NCI-H187 treated with DMSO at 0.1 percent for 48 hours (cell line): ENCODE measurements around the gene LSM10.

ENCODE experiments used
- DNase-seq: peaks from one replicate; lab custom pipeline; 2025; lab: John Stamatoyannopoulos, UW

The LSM10 gene

GRCh38 chr1:36397378-36398230 is at the start of gene LSM10:
LSM10 (minus strand) TSS chr1:36397908; CDS start chr1:36394129, 3,779 bp downstream.
- DNase-seq, result peak; percentile 77

GRCh38 chr1:36447450-36447849 is 49.7 kb upstream of the LSM10 start:
- DNase-seq, result no peak

GRCh38 chr1:36446746-36447145 is 49.0 kb upstream of the LSM10 start:
- no peak for DNase-seq

DNA sequence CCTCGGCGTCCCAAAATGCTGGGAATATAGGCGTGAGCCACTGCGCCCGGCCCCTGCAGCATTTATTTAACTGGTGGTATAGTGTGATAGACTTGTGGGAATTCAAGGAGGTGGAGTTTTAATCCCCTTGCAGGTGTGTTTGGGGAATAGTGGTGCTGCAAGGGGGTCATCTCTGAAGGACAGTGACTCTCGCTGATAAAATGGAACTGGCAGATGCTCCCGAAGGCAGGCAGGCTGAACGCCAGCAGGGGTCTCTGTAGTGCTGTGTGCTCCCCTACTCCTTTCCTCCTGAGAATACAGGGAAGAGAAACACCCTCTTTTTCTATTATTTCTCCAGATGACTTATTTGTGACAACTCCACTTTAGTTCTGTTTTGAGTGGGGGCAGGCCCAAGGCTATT is 48.6 kb upstream of the LSM10 start:
- peak; percentile 18 for DNase-seq

- no peak for DNase-seq
Measured at GRCh38 chr1:36443297-36443696, 45.6 kb upstream of the LSM10 start.

DNA sequence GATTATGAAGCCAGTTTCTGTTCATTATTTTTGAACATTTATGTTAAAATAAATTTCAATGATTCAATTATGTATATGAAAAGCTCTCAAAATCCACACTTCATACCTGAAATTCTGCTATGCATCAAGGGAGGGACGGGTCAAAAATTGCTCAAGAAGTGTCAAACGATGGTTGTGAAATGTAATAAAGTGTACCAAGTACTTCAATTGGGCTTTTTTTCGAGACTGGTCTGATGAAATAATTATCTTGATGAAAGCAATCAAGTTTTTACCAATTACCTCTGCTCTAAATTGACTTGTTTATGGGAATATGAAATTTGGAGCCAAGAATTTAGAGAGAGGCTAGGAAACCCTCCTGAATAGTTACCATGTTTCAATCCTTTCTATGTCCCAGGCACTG is 44.6 kb upstream of the LSM10 start:
- no peak for DNase-seq

DNA sequence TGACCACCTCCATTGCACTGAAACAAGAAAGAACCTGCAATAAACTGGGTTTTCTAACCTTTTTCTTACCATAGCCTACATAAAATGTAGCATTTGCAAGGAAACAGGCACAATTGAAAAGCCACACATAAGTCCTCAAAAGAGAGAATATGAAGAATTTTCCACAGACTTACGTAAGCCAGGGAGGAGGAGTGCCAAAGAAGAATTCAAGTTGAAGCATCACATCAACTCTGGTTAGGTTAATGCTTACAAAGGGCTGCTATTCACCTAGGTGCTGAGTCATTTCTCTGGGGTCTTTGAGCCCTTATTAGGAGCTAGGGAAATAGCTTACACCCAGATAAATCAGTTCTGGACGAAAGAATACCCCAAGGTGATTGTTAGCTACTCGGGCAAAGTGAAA is 42.9 kb upstream of the LSM10 start:
- DNase-seq, result no peak

GRCh38 chr1:36440044-36440443 is 42.3 kb upstream of the LSM10 start:
- no peak for DNase-seq

DNA sequence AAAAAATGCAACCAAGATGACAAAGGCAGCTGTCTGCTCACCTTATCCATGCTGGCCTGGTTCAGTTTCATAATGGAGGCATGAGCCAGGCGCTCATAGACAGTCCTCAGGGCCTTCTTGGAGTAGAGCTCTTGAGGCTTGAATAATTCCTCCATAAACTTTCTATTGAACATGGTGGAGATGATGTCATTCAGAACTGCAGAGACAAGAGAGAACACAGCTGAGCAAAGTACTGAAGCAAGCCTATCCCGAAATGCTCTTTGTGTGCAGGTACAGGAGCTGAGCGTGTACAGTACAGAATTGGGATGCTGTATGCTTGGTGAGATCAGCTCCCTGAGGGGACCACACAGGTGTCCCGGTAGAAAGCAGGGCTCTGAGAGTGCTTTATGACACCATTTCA is 41.0 kb upstream of the LSM10 start:
- no peak for DNase-seq

- no peak for DNase-seq
Measured at GRCh38 chr1:36436821-36437220, 39.1 kb upstream of the LSM10 start.

- no peak for DNase-seq
Measured at GRCh38 chr1:36433102-36433501, 35.4 kb upstream of the LSM10 start.

DNA sequence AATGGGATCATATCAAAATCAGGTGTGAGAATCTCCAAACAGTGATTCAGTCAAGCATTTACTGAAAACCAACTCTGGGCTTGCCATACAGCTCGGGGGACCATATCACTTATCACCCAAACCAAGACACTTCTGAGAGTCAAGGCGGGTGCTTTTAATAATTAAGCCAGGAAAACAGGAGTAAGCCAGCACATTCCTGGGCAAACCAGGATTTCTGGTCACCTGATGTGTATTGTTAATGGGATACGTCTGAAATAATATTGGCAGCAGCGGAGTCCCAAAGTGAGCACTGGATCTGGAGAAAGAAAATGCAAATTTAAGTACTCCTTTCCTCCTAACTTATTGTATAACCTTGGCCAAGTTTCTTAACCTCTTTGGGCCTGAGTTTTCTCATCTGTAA is 34.9 kb upstream of the LSM10 start:
- no peak for DNase-seq

GRCh38 chr1:36425791-36426190 is 28.1 kb upstream of the LSM10 start:
- no peak for DNase-seq

GRCh38 chr1:36421649-36422048 is 23.9 kb upstream of the LSM10 start:
- DNase-seq, result no peak

- peak; percentile 49 for DNase-seq
Measured at GRCh38 chr1:36420836-36421317, 23.2 kb upstream of the LSM10 start.

DNA sequence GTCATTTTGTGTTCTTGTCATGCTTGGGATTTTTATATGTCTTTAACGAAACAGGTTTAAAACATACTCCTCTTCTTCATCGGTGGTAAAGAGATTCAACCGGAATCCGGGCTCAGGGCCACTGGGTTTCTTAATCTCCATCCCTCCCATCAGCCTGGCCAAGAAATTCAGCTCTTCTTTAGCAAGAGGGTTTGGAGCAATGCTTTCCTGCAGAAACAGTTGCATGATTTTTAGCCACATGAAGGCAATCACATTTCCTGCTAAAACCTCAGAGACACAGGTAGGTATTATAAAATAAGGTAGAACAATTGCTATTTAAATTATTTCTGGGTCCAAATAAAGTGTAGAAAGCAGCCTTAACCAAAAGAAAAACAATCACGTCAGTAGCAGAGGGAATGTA is 22.7 kb upstream of the LSM10 start:
- no peak for DNase-seq

DNA sequence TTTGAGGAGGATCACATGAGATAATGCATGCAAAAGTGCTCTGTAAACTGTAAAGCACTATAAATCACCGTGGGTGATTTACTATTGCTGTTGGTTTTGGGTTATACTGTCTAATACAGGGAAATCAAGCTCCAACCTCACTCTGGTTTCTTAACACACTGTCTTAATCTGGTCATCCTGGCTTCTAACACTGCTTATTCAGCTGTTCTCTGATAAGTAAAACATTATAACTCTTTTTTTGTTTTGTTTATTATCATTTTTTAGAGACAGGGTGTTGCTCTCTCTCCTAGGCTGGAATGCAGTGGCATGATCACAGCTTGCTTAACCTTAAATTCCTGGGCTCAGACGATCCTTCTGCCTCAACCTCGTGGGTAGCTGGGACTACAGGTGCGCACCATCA is 21.9 kb upstream of the LSM10 start:
- DNase-seq, result no peak

- no peak for DNase-seq
Measured at GRCh38 chr1:36419140-36419539, 21.4 kb upstream of the LSM10 start.

DNA sequence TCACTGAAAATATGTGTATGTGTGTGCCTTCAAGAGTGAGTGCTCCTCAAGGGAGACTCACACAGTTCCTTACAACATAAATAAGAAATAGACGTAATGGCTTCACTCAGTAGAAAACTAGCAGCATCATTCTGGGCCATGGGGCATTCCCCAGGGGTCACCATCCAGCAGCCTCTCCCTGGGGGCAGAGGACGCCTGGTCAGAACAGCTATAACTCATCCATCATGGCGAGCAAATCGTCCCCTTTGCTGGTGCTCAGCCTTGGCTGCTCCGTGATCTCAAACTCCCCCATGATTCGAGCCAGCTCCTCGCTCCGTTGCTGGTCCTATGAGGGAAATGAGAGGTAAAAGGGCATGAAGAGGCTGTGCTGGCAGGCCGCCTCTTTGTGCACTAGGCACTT is 20.2 kb upstream of the LSM10 start:
- DNase-seq, result no peak

- no peak for DNase-seq
Measured at GRCh38 chr1:36415661-36416326, 18.1 kb upstream of the LSM10 start.

GRCh38 chr1:36414384-36414783 is 16.7 kb upstream of the LSM10 start:
- no peak for DNase-seq

- DNase-seq, result no peak
Measured at GRCh38 chr1:36411674-36412648, 14.3 kb upstream of the LSM10 start.
